Keratinocyte (primary cell): ENCODE measurements around the gene NAT16. TPM values are rescaled to one million over a fixed set of nuclear protein-coding genes. Genes with fewer than 3 reads are reported as not detected.

Source experiments
- DNase-seq: peaks from one replicate; pipeline ENCODE4 v3.0.0-alpha.2; 2011; ENCODE audit warnings: low read depth, missing footprints, low spot score
- FAIRE-seq: peaks from 2 replicates; lab custom pipeline; 2011; peaks lifted over from hg19 to GRCh38; lab: Jason Lieb, UNC
- H2AFZ ChIP-seq: 2 replicates; pipeline ENCODE4 v1.6.0; 2012; ENCODE audit warnings: low read length, control low read depth, inconsistent platforms; ENCODE audit not compliant: control insufficient read depth
- H3K27ac ChIP-seq: 2 replicates; pipeline ENCODE4 v1.5.1; 2011; ENCODE audit warnings: low read length; ENCODE audit not compliant: control insufficient read depth, insufficient read depth
- H3K27me3 ChIP-seq: 3 replicates; pipeline ENCODE4 v1.6.0; 2011; ENCODE audit warnings: low read length; ENCODE audit not compliant: control insufficient read depth, insufficient read depth; ENCODE audit errors: extremely low read depth
- H3K36me3 ChIP-seq, 2 experiments: 2 replicates in 1 of 2; 3 replicates in 1 of 2; pipeline ENCODE4 v1.5.1; 2011; ENCODE audit warnings: low read length in 2 of 2, mild to moderate bottlenecking in 1 of 2; ENCODE audit not compliant: control insufficient read depth in 2 of 2, insufficient read depth in 2 of 2; ENCODE audit errors: extremely low read depth in 1 of 2
- H3K4me1 ChIP-seq: 3 replicates; pipeline ENCODE4 v1.5.1; 2011; ENCODE audit warnings: low read length; ENCODE audit not compliant: control insufficient read depth, insufficient read depth; ENCODE audit errors: extremely low read depth
- H3K4me2 ChIP-seq: 3 replicates; pipeline ENCODE4 v1.6.0; 2011; ENCODE audit warnings: low read depth, low read length; ENCODE audit not compliant: control insufficient read depth, insufficient read depth; ENCODE audit errors: extremely low read depth
- H3K4me3 ChIP-seq, 3 experiments: fragments of 200-600 bp in 1 of 3; sonication (generic) in 1 of 3; 2 replicates in 2 of 3; 3 replicates in 1 of 3; pipeline ENCODE4 v1.5.1; 2011 to 2016; ENCODE audit warnings: low read length in 3 of 3, mild to moderate bottlenecking in 3 of 3, control low read depth in 2 of 3, inconsistent platforms in 1 of 3, low read depth in 1 of 3, mixed read lengths in 1 of 3, mixed run types in 1 of 3, moderate library complexity in 1 of 3; ENCODE audit not compliant: control insufficient read depth in 2 of 3, insufficient read depth in 2 of 3; ENCODE audit errors: extremely low read depth in 1 of 3
- H3K79me2 ChIP-seq: 2 replicates; pipeline ENCODE4 v1.6.0; 2012; ENCODE audit warnings: low read length; ENCODE audit not compliant: control insufficient read depth, insufficient read depth
- H3K9ac ChIP-seq: 3 replicates; pipeline ENCODE4 v1.6.0; 2011; ENCODE audit warnings: low read length; ENCODE audit not compliant: control insufficient read depth, insufficient read depth; ENCODE audit errors: extremely low read depth
- H3K9me1 ChIP-seq: 3 replicates; pipeline ENCODE4 v1.6.0; 2011; ENCODE audit warnings: low read length; ENCODE audit not compliant: control insufficient read depth, insufficient read depth; ENCODE audit errors: extremely low read depth
- H3K9me3 ChIP-seq: 2 replicates; pipeline ENCODE4 v1.5.1; 2012; ENCODE audit warnings: low read depth, low read length; ENCODE audit not compliant: control insufficient read depth
- H4K20me1 ChIP-seq: 3 replicates; pipeline ENCODE4 v1.6.0; 2011; ENCODE audit warnings: low read length; ENCODE audit not compliant: control insufficient read depth, insufficient read depth; ENCODE audit errors: extremely low read depth
- CTCF ChIP-seq, 3 experiments: IDR thresholded peaks in 1 of 3; conservative IDR thresholded peaks in 1 of 3; optimal IDR thresholded peaks in 1 of 3; 2 replicates in 2 of 3; 3 replicates in 1 of 3; pipeline versions ENCODE3 to v1.5.1; 2011; ENCODE audit warnings: low read length in 3 of 3, mild to moderate bottlenecking in 3 of 3, moderate library complexity in 2 of 3, control low read depth in 1 of 3, inconsistent platforms in 1 of 3; ENCODE audit not compliant: insufficient read depth in 2 of 3; ENCODE audit errors: extremely low read depth in 1 of 3
- EZH2 ChIP-seq: IDR thresholded peaks from one replicate; pipeline ENCODE4 v1.6.1; 2012; ENCODE audit warnings: inconsistent platforms, mild to moderate bottlenecking, low read length, moderate library complexity
- dilution Hi-C: fragments of 300-500 bp; cut with MboI; formaldehyde crosslinking; loops from one replicate; pipeline ENCODE4 v1.7.0; 2020; ENCODE audit warnings: low sequenced_read_pairs; ENCODE audit not compliant: extremely low pct_ligation_motif_present
- polyA plus RNA-seq, 5 experiments: library from polyadenylated mRNA; depleted of rRNA in 3 of 5; stranded (reverse) in 3 of 5; stranded (forward) in 1 of 5; unstranded in 1 of 5; fragments of >200 nt; gene quantifications; 1 replicate in 1 of 5; 2 replicates in 3 of 5; 3 replicates in 1 of 5; pipeline versions ENCODE4 v1.2.1 to v1.2.3, GENCODE V29; 2011 to 2012; ENCODE audit warnings: missing spikeins in 2 of 5, low read depth in 1 of 5, low replicate concordance in 1 of 5

NAT16 gene
- polyA plus RNA-seq, 1 donor (not counting 4 experiments of a cell fraction or from before 2014, with no cell fraction given): not detected

- peak within 1 kb of the TSS; percentile 93 for H2AFZ ChIP-seq
- H3K36me3 ChIP-seq: peaks cover 12 to 17% of the 10 kb centered on the region in 2 experiments
- no peaks in the 10 kb centered on the region for H3K9me3 ChIP-seq
- H3K4me3 ChIP-seq: peak within 1 kb of the TSS; percentile 81 to 94 (median 91)
- H3K9ac ChIP-seq: peak within 1 kb of the TSS; percentile 85
- H3K9me1 ChIP-seq: no peaks in the 10 kb centered on the region
- no peaks in the 10 kb centered on the region for H3K27me3 ChIP-seq
- peak; percentile 83 for FAIRE-seq
- peaks cover 60% of the 10 kb centered on the region for H3K79me2 ChIP-seq
- peaks cover 14% of the 10 kb centered on the region for H3K4me1 ChIP-seq
- peak; percentile 92 for DNase-seq
- H3K4me2 ChIP-seq: peak within 1 kb of the TSS; percentile 98
- dilution Hi-C loops: no loop called here
- peak within 1 kb of the TSS; percentile 94 for H3K27ac ChIP-seq
- H4K20me1 ChIP-seq: no peaks in the 10 kb centered on the region
- TF ChIP-seq EZH2 (no peak), CTCF (optimal IDR thresholded peaks at IDR 0.05 in 1 of 3, IDR thresholded peaks at IDR 0.05 in 1 of 3, conservative IDR thresholded peaks at IDR 0.05 in 1 of 3; ENCODE audit: extremely low read depth in 1 of 3, insufficient read depth in 2 of 3, low read length in 3 of 3) (peak in 1 of 3 experiments; percentile 22)
Observed at GRCh38 chr7:101217388-101218235, 37.5 kb upstream of the NAT16 start, which contains the start of the genes PLOD3 and ZNHIT1. TSS of gene PLOD3 (minus strand) at chr7:101217581. CDS start at chr7:101217274, 307 bp downstream. TSS of gene ZNHIT1 (plus strand) at chr7:101218165. CDS start at chr7:101218196, 31 bp downstream.

- Histone ChIP-seq H4K20me1 (no peaks in the 10 kb centered on the region), H3K4me1 (peaks cover 14% of the 10 kb centered on the region), H3K4me2 (peak overlapping the region; percentile 91), H3K9me3 (no peaks in the 10 kb centered on the region), H3K36me3 (peaks cover 15 to 17% of the 10 kb centered on the region in 2 experiments), H3K9ac (peak overlapping the region; percentile 85), H3K27ac (peak overlapping the region; percentile 78), H3K79me2 (peaks cover 54% of the 10 kb centered on the region), H3K9me1 (no peaks in the 10 kb centered on the region), H2AFZ (peak overlapping the region; percentile 67), H3K4me3 (peak overlapping the region; percentile 81 to 94 (median 91)), H3K27me3 (no peaks in the 10 kb centered on the region)
- TF ChIP-seq CTCF (optimal IDR thresholded peaks at IDR 0.05 in 1 of 3, IDR thresholded peaks at IDR 0.05 in 1 of 3, conservative IDR thresholded peaks at IDR 0.05 in 1 of 3; ENCODE audit: extremely low read depth in 1 of 3, insufficient read depth in 2 of 3, low read length in 3 of 3): no peak
- no peak for TF ChIP-seq EZH2
- dilution Hi-C loops: no loop called here
- no peak for FAIRE-seq
- DNase-seq: no peak
Observed at GRCh38 chr7:101216860-101217387, 36.8 kb upstream of the NAT16 start.
